Ishikawa (cell line): ENCODE data around the gene PIGQ.

Experiments
- CEBPB ChIP-seq: IDR thresholded peaks from 2 replicates; pipeline ENCODE4 v1.6.1; 2012
- CREB1 ChIP-seq: IDR thresholded peaks from 2 replicates; pipeline ENCODE4 v1.6.1; 2012; ENCODE audit warnings: low read depth
- EGR1 ChIP-seq: IDR thresholded peaks from 2 replicates; pipeline ENCODE4 v1.6.1; 2012
- EP300 ChIP-seq: IDR thresholded peaks from 2 replicates; pipeline ENCODE4 v1.6.1; 2012; ENCODE audit warnings: borderline replicate concordance
- FOXM1 ChIP-seq: IDR thresholded peaks from 2 replicates; pipeline ENCODE4 v1.6.1; 2012; ENCODE audit warnings: low read depth, borderline replicate concordance
- MAX ChIP-seq: IDR thresholded peaks from 2 replicates; pipeline ENCODE4 v1.6.1; 2012
- NFIC ChIP-seq: IDR thresholded peaks from 2 replicates; pipeline ENCODE4 v1.6.1; 2012
- RAD21 ChIP-seq: IDR thresholded peaks from 2 replicates; pipeline ENCODE4 v1.6.1; 2012; ENCODE audit warnings: low read depth
- REST ChIP-seq: IDR thresholded peaks from 2 replicates; pipeline ENCODE4 v1.6.1; 2012; ENCODE audit warnings: low read depth, mild to moderate bottlenecking
- TAF1 ChIP-seq: IDR thresholded peaks from 2 replicates; pipeline ENCODE4 v1.6.1; 2012; ENCODE audit warnings: low read depth, mild to moderate bottlenecking
- TCF12 ChIP-seq: IDR thresholded peaks from 2 replicates; pipeline ENCODE4 v1.6.1; 2012; ENCODE audit warnings: low read depth
- TEAD4 ChIP-seq: IDR thresholded peaks from 2 replicates; pipeline ENCODE4 v1.6.1; 2012
- USF1 ChIP-seq: IDR thresholded peaks from 2 replicates; pipeline ENCODE4 v1.6.1; 2012
- YY1 ChIP-seq: IDR thresholded peaks from 2 replicates; pipeline ENCODE4 v1.6.1; 2012; ENCODE audit warnings: low read depth
- ZBTB7A ChIP-seq: IDR thresholded peaks from 2 replicates; pipeline ENCODE4 v1.6.1; 2012; ENCODE audit warnings: low read depth

The PIGQ gene

GRCh38 chr16:546909-547770 is 22.6 kb upstream of the PIGQ start:
- no peak for TF ChIP-seq YY1
- no peak for TF ChIP-seq TCF12
- TF ChIP-seq REST: no peak
- TF ChIP-seq RAD21: no peak

GRCh38 chr16:548586-548985 is 21.2 kb upstream of the PIGQ start:
- TF ChIP-seq CREB1 (no peak), NFIC (no peak), TCF12 (no peak), MAX (no peak), TEAD4 (no peak), TAF1 (no peak), EP300 (no peak), ZBTB7A (no peak), RAD21 (no peak), REST (no peak), EGR1 (no peak), FOXM1 (no peak), YY1 (no peak), USF1 (no peak)

- TF ChIP-seq CEBPB: no peak
- no peak for TF ChIP-seq MAX
- no peak for TF ChIP-seq EGR1
- TF ChIP-seq REST: no peak
- TF ChIP-seq EP300: no peak
- no peak for TF ChIP-seq ZBTB7A
- TF ChIP-seq RAD21: no peak
- no peak for TF ChIP-seq NFIC
- no peak for TF ChIP-seq FOXM1
Measured at GRCh38 chr16:549544-550263, 20.1 kb upstream of the PIGQ start.

GRCh38 chr16:551210-551609 is 18.6 kb upstream of the PIGQ start:
- no peak for TF ChIP-seq CREB1
- TF ChIP-seq NFIC: no peak
- TF ChIP-seq TEAD4: no peak
- no peak for TF ChIP-seq RAD21
- no peak for TF ChIP-seq EP300
- no peak for TF ChIP-seq TAF1
- no peak for TF ChIP-seq USF1
- TF ChIP-seq CEBPB: no peak
- no peak for TF ChIP-seq YY1
- TF ChIP-seq REST: no peak
- no peak for TF ChIP-seq TCF12
